Testis (tissue), 3 donors: ENCODE measurements around the gene COX19. TPM values are rescaled to one million over a fixed set of nuclear protein-coding genes. Genes with fewer than 3 reads are reported as not detected.

Experiments
- DNase-seq: peaks from one replicate; pipeline ENCODE4 v3.0.0-alpha.2; 2019
- H3K27ac ChIP-seq, 2 donors: fragments of 200-600 bp; sonication (generic); one replicate each; pipeline ENCODE4 v1.5.1; 2019
- H3K27me3 ChIP-seq: fragments of 200-600 bp; sonication (generic); one replicate; pipeline ENCODE4 v1.5.1; 2019
- H3K36me3 ChIP-seq: fragments of 200-600 bp; sonication (generic); one replicate; pipeline ENCODE4 v1.5.1; 2017; ENCODE audit warnings: low read depth; ENCODE audit errors: missing control alignments
- H3K4me1 ChIP-seq: fragments of 200-600 bp; sonication (generic); one replicate; pipeline ENCODE4 v1.5.1; 2019
- H3K4me3 ChIP-seq, 2 donors: fragments of 200-600 bp; sonication (generic); one replicate each; pipeline ENCODE4 v1.5.1; 2017 to 2019
- H3K9me3 ChIP-seq: fragments of 200-600 bp; sonication (generic); one replicate; pipeline ENCODE4 v1.5.1; 2017
- CTCF ChIP-seq, 3 experiments: fragments of 450-650 bp in 2 of 3; fragments of 200-600 bp in 1 of 3; sonication (generic) in 1 of 3; IDR thresholded peaks; one replicate each; pipeline ENCODE4 v1.5.1; 2016 to 2019; ENCODE audit warnings: antibody characterized with exemption in 3 of 3, mild to moderate bottlenecking in 2 of 3, moderate library complexity in 1 of 3
- POLR2A ChIP-seq: fragments of 450-650 bp; IDR thresholded peaks from one replicate; pipeline ENCODE4 v1.6.1; 2017; ENCODE audit warnings: antibody characterized with exemption, mild to moderate bottlenecking, moderate library complexity
- WGBS, 2 donors: methylation state at CpG; one replicate each; pipeline ENCODE4 v1.1.5; 2018; 5-methylcytosine and 5-hydroxymethylcytosine counted together
- intact Hi-C: fragments of 100-400 bp; cut with DNase I; formaldehyde crosslinking; loops from one replicate; pipeline ENCODE4 v1.15.1; 2023; ENCODE audit warnings: low total_unique reads
- polyA plus RNA-seq: library from polyadenylated mRNA; stranded (reverse); fragments of 350-450 nt; fragmentation: Illumina TruSeq; extraction: RNeasy Lipid Tissue Mini Kit (QIAGEN cat#74804); gene quantifications from one replicate; pipeline ENCODE4 v1.2.3, GENCODE V29; 2014; ENCODE audit warnings: low read depth, low replicate concordance; ENCODE audit not compliant: insufficient read depth
- total RNA-seq, 2 donors: library from RNA; depleted of rRNA; stranded (reverse); fragments of >200 nt; gene quantifications; one replicate each; pipeline ENCODE4 v1.2.3, GENCODE V29; 2016

COX19 gene
- total and polyA plus RNA-seq, 3 donors from 2014 or later = 8.8 to 23.5 (median 21.6) TPM

DNA sequence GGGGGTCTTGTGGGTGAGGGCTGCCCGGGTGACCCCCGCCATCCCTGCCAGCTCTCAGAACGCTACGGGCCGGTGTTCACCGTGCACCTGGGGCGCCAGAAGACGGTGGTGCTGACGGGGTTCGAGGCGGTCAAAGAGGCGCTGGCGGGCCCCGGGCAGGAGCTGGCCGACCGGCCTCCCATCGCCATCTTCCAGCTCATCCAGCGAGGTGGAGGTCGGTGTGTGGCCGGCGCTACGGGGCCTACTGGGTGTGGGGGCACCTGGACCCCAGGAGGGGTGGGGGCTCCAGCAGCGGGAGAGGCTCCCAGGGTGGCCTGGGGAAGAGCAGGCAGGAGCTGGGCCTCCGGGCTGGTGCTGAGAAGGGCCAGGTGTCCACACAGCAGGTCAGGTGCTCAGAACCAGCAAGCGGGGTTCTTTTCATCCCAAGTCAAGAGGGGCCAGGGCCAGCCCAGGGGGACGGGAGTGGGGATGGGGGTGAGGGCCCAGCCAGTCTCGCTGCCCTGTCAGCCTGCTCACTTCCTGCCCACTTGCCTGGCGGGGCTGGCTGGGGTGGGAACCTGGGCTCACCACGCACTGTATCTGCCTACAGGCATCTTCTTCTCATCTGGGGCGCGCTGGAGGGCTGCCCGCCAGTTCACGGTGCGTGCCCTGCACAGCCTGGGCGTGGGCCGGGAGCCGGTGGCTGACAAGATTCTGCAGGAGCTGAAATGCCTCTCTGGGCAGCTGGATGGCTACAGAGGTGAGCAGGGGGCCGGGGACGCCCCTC is 9.2 kb upstream of the COX19 start:
- H3K9me3 ChIP-seq = no peaks in the 10 kb centered on the region
- H3K27me3 ChIP-seq = no peaks in the 10 kb centered on the region
- H3K4me1 ChIP-seq = peaks cover 39% of the 10 kb centered on the region
- TF ChIP-seq POLR2A (no peak), CTCF (IDR thresholded peaks at IDR 0.05) (no peak)
- intact Hi-C loops = no loop called here
- no peaks in the 10 kb centered on the region for H3K36me3 ChIP-seq
- no peak overlapping the region for H3K27ac ChIP-seq
- WGBS, 2 donors = 96 to 100% methylated on average over 6 to 39 of the region's 39 CpGs
- no peak for DNase-seq
- H3K4me3 ChIP-seq = no peak overlapping the region

- Histone ChIP-seq H3K27ac (no peak overlapping the region), H3K36me3 (no peaks in the 10 kb centered on the region), H3K27me3 (no peaks in the 10 kb centered on the region), H3K9me3 (no peaks in the 10 kb centered on the region), H3K4me3 (no peak overlapping the region), H3K4me1 (peaks cover 34% of the 10 kb centered on the region)
- intact Hi-C loops = no loop called here
- 86 to 93% methylated on average over 12 to 20 of the region's 20 CpGs for WGBS, 2 donors
- no peak for DNase-seq
- TF ChIP-seq POLR2A (no peak), CTCF (IDR thresholded peaks at IDR 0.05) (no peak)
Observed at GRCh38 chr7:983616-984071, 8.3 kb upstream of the COX19 start.

- Histone ChIP-seq H3K27ac (no peak within 1 kb of the TSS), H3K27me3 (no peaks in the 10 kb centered on the region), H3K36me3 (no peaks in the 10 kb centered on the region), H3K9me3 (no peaks in the 10 kb centered on the region), H3K4me3 (no peak within 1 kb of the TSS), H3K4me1 (peaks cover 28% of the 10 kb centered on the region)
- WGBS, 2 donors = 57% methylated on average over 10 to 23 of the region's 34 CpGs
- TF ChIP-seq CTCF (IDR thresholded peaks at IDR 0.05) (no peak), POLR2A (no peak)
- intact Hi-C loops = no loop called here
- no peak for DNase-seq
Observed at GRCh38 chr7:983004-983615, 7.8 kb upstream of the COX19 start, which contains the start of gene CYP2W1. Gene CYP2W1 (plus strand): TSS chr7:983181. CDS start chr7:983212, 31 bp downstream.

GRCh38 chr7:982511-983003 is 7.2 kb upstream of the COX19 start:
- H3K4me3 ChIP-seq = no peak overlapping the region
- WGBS, 2 donors = 77 to 100% methylated on average over 1 to 10 of the region's 10 CpGs
- DNase-seq = no peak
- no peaks in the 10 kb centered on the region for H3K9me3 ChIP-seq
- no peak for TF ChIP-seq CTCF (IDR thresholded peaks at IDR 0.05)
- no peak for TF ChIP-seq POLR2A
- intact Hi-C loops = no loop called here
- H3K36me3 ChIP-seq = no peaks in the 10 kb centered on the region
- H3K27me3 ChIP-seq = no peaks in the 10 kb centered on the region
- H3K27ac ChIP-seq = no peak overlapping the region
- peaks cover 27% of the 10 kb centered on the region for H3K4me1 ChIP-seq
